Brain microvascular endothelial cell (primary cell): ENCODE measurements around the gene STC2.

Experiments
- DNase-seq: peaks from one replicate; pipeline ENCODE4 v3.0.0-alpha.2; 2020
- H3K27ac ChIP-seq: fragments of 250-450 bp; sonication (Bioruptor Pico); 2 replicates; pipeline ENCODE4 v1.5.1; 2020; ENCODE audit warnings: mild to moderate bottlenecking, moderate library complexity
- H3K27me3 ChIP-seq: fragments of 250-450 bp; sonication (Bioruptor Pico); replicated peaks from 2 replicates; pipeline ENCODE4 v1.5.1; 2020; ENCODE audit warnings: mild to moderate bottlenecking
- H3K36me3 ChIP-seq: fragments of 250-450 bp; sonication (Bioruptor Pico); replicated peaks from 2 replicates; pipeline ENCODE4 v1.5.1; 2020; ENCODE audit warnings: mild to moderate bottlenecking
- H3K4me3 ChIP-seq: 2 replicates; pipeline ENCODE4 v1.5.1; 2011; ENCODE audit warnings: low read depth, mild to moderate bottlenecking, control low read depth, low read length, moderate library complexity
- in situ Hi-C: cut with HindIII; loops from 2 replicates; pipeline ENCODE4 v1.10.0; 2017; ENCODE audit warnings: low sequenced_read_pairs, low pct_ligation_motif_present
- TF ChIP-seq, protein P1 (sequence below): IDR thresholded peaks from 2 replicates; pipeline ENCODE4 v1.5.1; 2011; ENCODE audit warnings: low read depth, mild to moderate bottlenecking, moderate library complexity, low read length, control low read depth, inconsistent platforms; ENCODE audit errors: missing control alignments

Gene STC2

GRCh38 chr5:173301695-173302545, 26.3 kb downstream of the STC2 start:
- Histone ChIP-seq H3K36me3 (no peaks in the 10 kb centered on the region), H3K4me3 (no peak overlapping the region), H3K27me3 (no peaks in the 10 kb centered on the region), H3K27ac (peak overlapping the region; percentile 6)
- in situ Hi-C loops: no loop called here
- TF ChIP-seq, protein P1, sequence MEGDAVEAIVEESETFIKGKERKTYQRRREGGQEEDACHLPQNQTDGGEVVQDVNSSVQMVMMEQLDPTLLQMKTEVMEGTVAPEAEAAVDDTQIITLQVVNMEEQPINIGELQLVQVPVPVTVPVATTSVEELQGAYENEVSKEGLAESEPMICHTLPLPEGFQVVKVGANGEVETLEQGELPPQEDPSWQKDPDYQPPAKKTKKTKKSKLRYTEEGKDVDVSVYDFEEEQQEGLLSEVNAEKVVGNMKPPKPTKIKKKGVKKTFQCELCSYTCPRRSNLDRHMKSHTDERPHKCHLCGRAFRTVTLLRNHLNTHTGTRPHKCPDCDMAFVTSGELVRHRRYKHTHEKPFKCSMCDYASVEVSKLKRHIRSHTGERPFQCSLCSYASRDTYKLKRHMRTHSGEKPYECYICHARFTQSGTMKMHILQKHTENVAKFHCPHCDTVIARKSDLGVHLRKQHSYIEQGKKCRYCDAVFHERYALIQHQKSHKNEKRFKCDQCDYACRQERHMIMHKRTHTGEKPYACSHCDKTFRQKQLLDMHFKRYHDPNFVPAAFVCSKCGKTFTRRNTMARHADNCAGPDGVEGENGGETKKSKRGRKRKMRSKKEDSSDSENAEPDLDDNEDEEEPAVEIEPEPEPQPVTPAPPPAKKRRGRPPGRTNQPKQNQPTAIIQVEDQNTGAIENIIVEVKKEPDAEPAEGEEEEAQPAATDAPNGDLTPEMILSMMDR: no peak
- no peak for DNase-seq

- in situ Hi-C loops: no loop called here
- H3K36me3 ChIP-seq: no peaks in the 10 kb centered on the region
- H3K27ac ChIP-seq: no peak overlapping the region
- no peak overlapping the region for H3K4me3 ChIP-seq
- TF ChIP-seq, protein P1: no peak
- no peak for DNase-seq
- H3K27me3 ChIP-seq: no peaks in the 10 kb centered on the region
These were observed 27.7 kb downstream of the STC2 start for GRCh38 chr5:173300389-173301047.

- no peak for DNase-seq
- H3K4me3 ChIP-seq: no peak overlapping the region
- no peaks in the 10 kb centered on the region for H3K27me3 ChIP-seq
- TF ChIP-seq, protein P1: no peak
- in situ Hi-C loops: no loop called here
- no peaks in the 10 kb centered on the region for H3K36me3 ChIP-seq
- H3K27ac ChIP-seq: no peak overlapping the region
These were observed 28.4 kb downstream of the STC2 start for GRCh38 chr5:173299820-173300219.

DNA sequence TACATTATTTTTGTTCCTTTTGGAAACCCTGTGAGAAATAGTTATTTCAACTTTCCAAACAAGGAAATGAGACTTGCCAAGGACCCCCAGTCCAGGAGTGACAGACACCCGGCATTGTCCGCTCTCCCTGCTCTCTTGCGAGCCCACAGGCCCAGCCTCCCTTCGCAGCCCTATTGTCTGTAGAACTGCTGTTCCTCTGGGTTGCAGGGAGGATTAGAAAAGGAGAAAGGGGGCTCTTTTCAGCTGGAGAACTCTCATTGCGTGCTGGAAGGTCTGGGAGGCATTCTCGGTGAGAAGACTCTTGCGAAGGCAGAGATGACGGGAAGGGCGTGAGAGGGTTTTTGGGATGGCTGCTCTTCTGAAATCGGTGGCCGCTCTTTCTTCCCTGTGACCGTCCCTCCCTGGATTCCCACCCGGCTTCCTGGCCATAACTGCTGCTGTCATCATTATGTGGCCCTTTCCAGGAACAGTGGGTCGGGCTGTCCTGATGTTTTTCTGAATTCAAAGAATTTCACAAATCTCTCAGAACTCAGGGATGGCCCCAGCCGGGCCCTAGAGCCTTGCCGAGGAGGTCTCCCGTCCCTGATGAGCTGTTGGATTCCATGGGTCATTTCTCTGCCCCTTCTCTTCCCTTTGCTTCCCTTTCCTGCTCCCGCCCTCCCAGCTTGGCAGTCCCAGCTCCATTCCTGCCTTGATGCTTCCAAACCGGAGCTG, 29.8 kb downstream of the STC2 start:
- no peak for DNase-seq

GRCh38 chr5:173297813-173298212, 30.4 kb downstream of the STC2 start:
- in situ Hi-C loops: no loop called here
- Histone ChIP-seq H3K4me3 (no peak overlapping the region), H3K27me3 (no peaks in the 10 kb centered on the region), H3K36me3 (no peaks in the 10 kb centered on the region), H3K27ac (no peak overlapping the region)
- TF ChIP-seq, protein P1: no peak
- DNase-seq: no peak

More for the DNA sequence above, 29.8 kb downstream of the STC2 start:
- Histone ChIP-seq H3K27ac (no peak overlapping the region), H3K4me3 (no peak overlapping the region), H3K27me3 (no peaks in the 10 kb centered on the region), H3K36me3 (no peaks in the 10 kb centered on the region)
- in situ Hi-C loops: no loop called here
- TF ChIP-seq, protein P1: no peak
